ENCODE results near the gene ABR.
"Not testable (repeated sequence)": the region's sequence is repeated elsewhere in the genome, so short reads cannot be mapped to it uniquely, and the experiment has no call there.

ABR gene

GRCh38 chr17:1100382-1100781 is 79.4 kb downstream of the ABR start:
- no peak for FAIRE-seq
- no peak for DNase-seq (ENCODE audit: insufficient read length, low spot score)
- no peak for TF ChIP-seq CTCF (IDR thresholded peaks at IDR 0.05; ENCODE audit: insufficient read depth, missing control alignments)

- no peak for TF ChIP-seq CTCF (IDR thresholded peaks at IDR 0.05; ENCODE audit: insufficient read depth, missing control alignments)
- DNase-seq (ENCODE audit: insufficient read length, low spot score): no peak
- FAIRE-seq: no peak
Measured at GRCh38 chr17:1099242-1099641, 80.5 kb downstream of the ABR start.

GRCh38 chr17:1097972-1098744 is 81.6 kb downstream of the ABR start:
- DNase-seq (ENCODE audit: insufficient read length, low spot score); FAIRE-seq: not testable (repeated sequence)

GRCh38 chr17:1096215-1096614 is 83.6 kb downstream of the ABR start:
- TF ChIP-seq CTCF (IDR thresholded peaks at IDR 0.05; ENCODE audit: insufficient read depth, missing control alignments): no peak

GRCh38 chr17:1095853-1096173 is 84.0 kb downstream of the ABR start:
- FAIRE-seq (no peak), DNase-seq (ENCODE audit: insufficient read length, low spot score) (no peak)
- TF ChIP-seq CTCF (IDR thresholded peaks at IDR 0.05; ENCODE audit: insufficient read depth, missing control alignments): no peak

More at GRCh38 chr17:1096215-1096614, 83.6 kb downstream of the ABR start:
- FAIRE-seq: no peak
- no peak for DNase-seq (ENCODE audit: insufficient read length, low spot score)

- DNase-seq (ENCODE audit: insufficient read length, low spot score): no peak
- no peak for FAIRE-seq
Measured at GRCh38 chr17:1095090-1095852, 84.5 kb downstream of the ABR start.

GRCh38 chr17:1094591-1094990 is 85.2 kb downstream of the ABR start:
- TF ChIP-seq CTCF (IDR thresholded peaks at IDR 0.05; ENCODE audit: insufficient read depth, missing control alignments): no peak
- DNase-seq (ENCODE audit: insufficient read length, low spot score) (no peak), FAIRE-seq (no peak)

More at GRCh38 chr17:1095090-1095852, 84.5 kb downstream of the ABR start:
- no peak for TF ChIP-seq CTCF (IDR thresholded peaks at IDR 0.05; ENCODE audit: insufficient read depth, missing control alignments)
